Thoracic aorta (tissue), 2 donors: Measurements from ENCODE around the gene SPAG9. TPM values are rescaled to one million over a fixed set of nuclear protein-coding genes. Genes with fewer than 3 reads are reported as not detected.
A peak's percentile ranks its signal among the peaks of the same experiment; 100 is the strongest.

Source experiments
- ATAC-seq: fragments of 150-250 bp; one replicate; pipeline ENCODE4 v1.8.0; 2017; ENCODE audit warnings: low read depth; ENCODE audit not compliant: insufficient number of reproducible peaks, low FRiP score
- DNase-seq: peaks from one replicate; pipeline ENCODE4 v3.0.0-alpha.2; 2020; ENCODE audit warnings: low spot score
- H3K27ac ChIP-seq, 2 donors: fragments of 200-600 bp; sonication (generic); 1 replicate in 1 of 2; 2 replicates in 1 of 2; pipeline ENCODE4 v1.5.1; 2016; ENCODE audit warnings: mild to moderate bottlenecking in 2 of 2, moderate library complexity in 2 of 2
- H3K27me3 ChIP-seq: fragments of 200-600 bp; sonication (generic); replicated peaks from 2 replicates; pipeline ENCODE4 v1.6.0; 2016; ENCODE audit warnings: mild to moderate bottlenecking; ENCODE audit not compliant: insufficient read depth
- H3K36me3 ChIP-seq: fragments of 200-600 bp; sonication (generic); one replicate; pipeline ENCODE4 v1.5.1; 2016
- H3K4me1 ChIP-seq, 2 donors: fragments of 200-600 bp; sonication (generic); 1 replicate in 1 of 2; 2 replicates in 1 of 2; pipeline versions ENCODE4 v1.5.1 to v1.6.0; 2016; ENCODE audit warnings: low read depth in 2 of 2, mild to moderate bottlenecking in 1 of 2; ENCODE audit not compliant: control insufficient read depth in 1 of 2
- H3K4me3 ChIP-seq: fragments of 200-600 bp; sonication (generic); 2 replicates; pipeline ENCODE4 v1.5.1; 2016; ENCODE audit warnings: mild to moderate bottlenecking
- H3K9me3 ChIP-seq: fragments of 200-600 bp; sonication (generic); 2 replicates; pipeline ENCODE4 v1.5.1; 2016
- CTCF ChIP-seq: fragments of 200-600 bp; sonication (generic); IDR thresholded peaks from one replicate; pipeline ENCODE4 v1.5.1; 2019; ENCODE audit warnings: antibody characterized with exemption
- total RNA-seq, 2 donors: library from RNA; depleted of rRNA; stranded (reverse); fragments of >200 nt; gene quantifications; one replicate each; pipeline versions ENCODE4 v1.1.0 to v1.2.3, GENCODE V29; 2016

Gene SPAG9
- total RNA-seq, 2 donors from 2014 or later: 105 to 162 TPM

GRCh38 chr17:51000835-51001638 lies 119.6 kb downstream of the SPAG9 start:
- no peak overlapping the region for H3K4me3 ChIP-seq
- peak; percentile 48 for TF ChIP-seq CTCF
- ATAC-seq: no peak
- H3K4me1 ChIP-seq: no peaks in the 10 kb centered on the region
- H3K27ac ChIP-seq: no peak overlapping the region
- DNase-seq: no peak
- no peaks in the 10 kb centered on the region for H3K27me3 ChIP-seq
- H3K9me3 ChIP-seq: no peaks in the 10 kb centered on the region
- peaks cover 30% of the 10 kb centered on the region for H3K36me3 ChIP-seq

- no peak overlapping the region for H3K4me3 ChIP-seq
- no peak for ATAC-seq
- H3K9me3 ChIP-seq: no peaks in the 10 kb centered on the region
- TF ChIP-seq CTCF: no peak
- peaks cover 38% of the 10 kb centered on the region for H3K36me3 ChIP-seq
- DNase-seq: no peak
- no peaks in the 10 kb centered on the region for H3K27me3 ChIP-seq
- H3K4me1 ChIP-seq: no peaks in the 10 kb centered on the region
- no peak overlapping the region for H3K27ac ChIP-seq
Observed at GRCh38 chr17:50995668-50996067, 125.0 kb downstream of the SPAG9 start.

GRCh38 chr17:50993544-50993943 lies 127.1 kb downstream of the SPAG9 start:
- Histone ChIP-seq H3K9me3 (no peaks in the 10 kb centered on the region), H3K4me1 (no peaks in the 10 kb centered on the region), H3K27ac (no peak overlapping the region), H3K27me3 (no peaks in the 10 kb centered on the region), H3K36me3 (peaks cover 51% of the 10 kb centered on the region), H3K4me3 (no peak overlapping the region)
- DNase-seq: no peak
- no peak for TF ChIP-seq CTCF
- ATAC-seq: no peak

- Histone ChIP-seq H3K27me3 (no peaks in the 10 kb centered on the region), H3K9me3 (no peaks in the 10 kb centered on the region), H3K4me1 (no peaks in the 10 kb centered on the region), H3K36me3 (peaks cover 58% of the 10 kb centered on the region), H3K4me3 (no peak overlapping the region), H3K27ac (no peak overlapping the region)
- ATAC-seq (no peak), DNase-seq (no peak)
- no peak for TF ChIP-seq CTCF
Observed at GRCh38 chr17:50989149-50989548, 131.5 kb downstream of the SPAG9 start.

- Histone ChIP-seq H3K4me1 (no peaks in the 10 kb centered on the region), H3K9me3 (no peaks in the 10 kb centered on the region), H3K27me3 (no peaks in the 10 kb centered on the region), H3K27ac (no peak overlapping the region), H3K36me3 (peaks cover 52% of the 10 kb centered on the region), H3K4me3 (no peak overlapping the region)
- DNase-seq: no peak
- no peak for ATAC-seq
- no peak for TF ChIP-seq CTCF
Observed at GRCh38 chr17:50988427-50988826, 132.2 kb downstream of the SPAG9 start.
